Effector memory CD8-positive, alpha-beta T cell (primary cell): Measurements from ENCODE around the gene CWH43.
A peak's percentile ranks its signal among the peaks of the same experiment; 100 is the strongest.
"Not testable (repeated sequence)": the region's sequence is repeated elsewhere in the genome, so short reads cannot be mapped to it uniquely, and the experiment has no call there.

ENCODE experiments used
- ATAC-seq: fragments of 150-1000 bp; cut with Tn5 transposase; replicated peaks from 2 replicates; pipeline ENCODE4 v1.10.0; 2021; ENCODE audit warnings: mild to moderate bottlenecking, moderate library complexity
- DNase-seq, 3 experiments: peaks; one replicate each; pipeline ENCODE4 v3.0.0; 2021
- H3K27ac Mint-ChIP-seq, 2 donors: one replicate each; pipeline ENCODE4 v1.8.0; 2022; ENCODE audit warnings: mild to moderate bottlenecking in 2 of 2, mixed read lengths in 2 of 2, moderate library complexity in 2 of 2
- H3K27me3 Mint-ChIP-seq, 2 donors: one replicate each; pipeline ENCODE4 v1.8.0; 2022; ENCODE audit warnings: mixed read lengths in 2 of 2
- H3K36me3 Mint-ChIP-seq: one replicate; pipeline ENCODE4 v1.8.0; 2022; ENCODE audit warnings: mild to moderate bottlenecking, moderate library complexity, mixed read lengths; ENCODE audit not compliant: insufficient read depth
- H3K4me1 Mint-ChIP-seq, 2 donors: one replicate each; pipeline ENCODE4 v1.8.0; 2022; ENCODE audit warnings: low read depth in 2 of 2, mixed read lengths in 2 of 2
- H3K4me3 Mint-ChIP-seq, 2 donors: one replicate each; pipeline ENCODE4 v1.8.0; 2022; ENCODE audit warnings: mild to moderate bottlenecking in 2 of 2, mixed read lengths in 2 of 2, moderate library complexity in 2 of 2
- H3K9me3 Mint-ChIP-seq, 2 donors: one replicate each; pipeline ENCODE4 v1.8.0; 2022; ENCODE audit warnings: mixed read lengths in 2 of 2

Gene CWH43

GRCh38 chr4:49108183-49108978 lies 122.3 kb downstream of the CWH43 start:
- not testable (repeated sequence) for DNase-seq, H3K36me3 Mint-ChIP-seq, H3K27me3 Mint-ChIP-seq, H3K27ac Mint-ChIP-seq, H3K4me3 Mint-ChIP-seq, H3K4me1 Mint-ChIP-seq
- ATAC-seq = peak; percentile 56
- H3K9me3 Mint-ChIP-seq = peaks cover 51 to 72% of the 10 kb centered on the region in 2 donors

GRCh38 chr4:49109567-49110166 lies 123.6 kb downstream of the CWH43 start:
- DNase-seq, H3K27ac Mint-ChIP-seq, H3K27me3 Mint-ChIP-seq, H3K4me3 Mint-ChIP-seq, H3K36me3 Mint-ChIP-seq, H3K4me1 Mint-ChIP-seq: not testable (repeated sequence)
- ATAC-seq = peak; percentile 34
- H3K9me3 Mint-ChIP-seq = peaks cover 46 to 59% of the 10 kb centered on the region in 2 donors

GRCh38 chr4:49110579-49110978 lies 124.5 kb downstream of the CWH43 start:
- H3K4me1 Mint-ChIP-seq, DNase-seq: not testable (repeated sequence)

More at GRCh38 chr4:49110579-49110978, 124.5 kb downstream of the CWH43 start:
- ATAC-seq = peak; percentile 44
- not testable (repeated sequence) for H3K27me3 Mint-ChIP-seq, H3K36me3 Mint-ChIP-seq, H3K4me3 Mint-ChIP-seq, H3K27ac Mint-ChIP-seq
- peaks cover 39 to 50% of the 10 kb centered on the region in 2 donors for H3K9me3 Mint-ChIP-seq
